HG03354 (cell line): ENCODE data around the gene RNF213.

ENCODE experiments used
- ATAC-seq: cut with Tn5 transposase; IDR thresholded peaks from one replicate; pipeline ENCODE4 v1.9.1; 2021; ENCODE audit warnings: mild to moderate bottlenecking; ENCODE audit not compliant: unreplicated experiment, poor library complexity, severe bottlenecking

Gene RNF213

GRCh38 chr17:80260791-80261158 is at the start of gene RNF213:
Gene RNF213 (plus strand): TSS chr17:80260852. CDS start chr17:80263682, 2,830 bp downstream.
- peak; percentile 36 for ATAC-seq

GRCh38 chr17:80212109-80212508 is 48.5 kb upstream of the RNF213 start:
- ATAC-seq = no peak

GRCh38 chr17:80212511-80212910 is 48.1 kb upstream of the RNF213 start:
- ATAC-seq = no peak

- ATAC-seq = no peak
These were observed 47.5 kb upstream of the RNF213 start for GRCh38 chr17:80212962-80213642.

GRCh38 chr17:80213643-80213975 is 47.0 kb upstream of the RNF213 start:
- ATAC-seq = no peak

GRCh38 chr17:80214012-80214877 is 46.4 kb upstream of the RNF213 start:
- ATAC-seq = no peak

- ATAC-seq = no peak
These were observed 45.8 kb upstream of the RNF213 start for GRCh38 chr17:80214878-80215210.

GRCh38 chr17:80216473-80217456 is 43.9 kb upstream of the RNF213 start:
- no peak for ATAC-seq

- no peak for ATAC-seq
These were observed 42.8 kb upstream of the RNF213 start for GRCh38 chr17:80217703-80218362.

GRCh38 chr17:80218391-80218790 is 42.3 kb upstream of the RNF213 start:
- ATAC-seq = no peak

GRCh38 chr17:80219013-80219762 is 41.5 kb upstream of the RNF213 start:
- ATAC-seq = peak; percentile 65

GRCh38 chr17:80219763-80220053 is 40.9 kb upstream of the RNF213 start:
- ATAC-seq = peak; percentile 31

- ATAC-seq = peak; percentile 44
These were observed 40.5 kb upstream of the RNF213 start, which contains the start of the genes SGSH and SLC26A11 for GRCh38 chr17:80220054-80220735. Gene SGSH (minus strand): TSS chr17:80220333. CDS start chr17:80220313, 20 bp downstream. Gene SLC26A11 (plus strand): TSS chr17:80220427. CDS start chr17:80221561, 1,134 bp downstream.

- no peak for ATAC-seq
These were observed 39.9 kb upstream of the RNF213 start for GRCh38 chr17:80220736-80221215.

- no peak for ATAC-seq
These were observed 39.1 kb upstream of the RNF213 start for GRCh38 chr17:80221351-80222105.

GRCh38 chr17:80222376-80223141 is 38.1 kb upstream of the RNF213 start:
- no peak for ATAC-seq
